ENCODE data around the gene SYT9. TPM values are rescaled to one million over a fixed set of nuclear protein-coding genes. Genes with fewer than 3 reads are reported as not detected.

Gene SYT9
- total RNA-seq, 1 donor from 2014 or later = 0.07 TPM

GRCh38 chr11:7423946-7424345 lies 172.2 kb downstream of the SYT9 start:
- Mint-ChIP-seq H3K4me1 (ENCODE audit: low read depth) (no peaks in the 10 kb centered on the region), H3K36me3 (ENCODE audit: low read depth) (no peaks in the 10 kb centered on the region), H3K27me3 (ENCODE audit: low read depth) (peaks cover 2% of the 10 kb centered on the region), H3K27ac (ENCODE audit: unreplicated experiment) (no peak overlapping the region), H3K9me3 (ENCODE audit: low read depth) (no peaks in the 10 kb centered on the region), H3K4me3 (ENCODE audit: unreplicated experiment) (no peak overlapping the region)
- no peak for DNase-seq (ENCODE audit: low spot score)
- TF ChIP-seq, protein P1, sequence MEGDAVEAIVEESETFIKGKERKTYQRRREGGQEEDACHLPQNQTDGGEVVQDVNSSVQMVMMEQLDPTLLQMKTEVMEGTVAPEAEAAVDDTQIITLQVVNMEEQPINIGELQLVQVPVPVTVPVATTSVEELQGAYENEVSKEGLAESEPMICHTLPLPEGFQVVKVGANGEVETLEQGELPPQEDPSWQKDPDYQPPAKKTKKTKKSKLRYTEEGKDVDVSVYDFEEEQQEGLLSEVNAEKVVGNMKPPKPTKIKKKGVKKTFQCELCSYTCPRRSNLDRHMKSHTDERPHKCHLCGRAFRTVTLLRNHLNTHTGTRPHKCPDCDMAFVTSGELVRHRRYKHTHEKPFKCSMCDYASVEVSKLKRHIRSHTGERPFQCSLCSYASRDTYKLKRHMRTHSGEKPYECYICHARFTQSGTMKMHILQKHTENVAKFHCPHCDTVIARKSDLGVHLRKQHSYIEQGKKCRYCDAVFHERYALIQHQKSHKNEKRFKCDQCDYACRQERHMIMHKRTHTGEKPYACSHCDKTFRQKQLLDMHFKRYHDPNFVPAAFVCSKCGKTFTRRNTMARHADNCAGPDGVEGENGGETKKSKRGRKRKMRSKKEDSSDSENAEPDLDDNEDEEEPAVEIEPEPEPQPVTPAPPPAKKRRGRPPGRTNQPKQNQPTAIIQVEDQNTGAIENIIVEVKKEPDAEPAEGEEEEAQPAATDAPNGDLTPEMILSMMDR (IDR thresholded peaks at IDR 0.05) = no peak

GRCh38 chr11:7427733-7428132 lies 176.0 kb downstream of the SYT9 start:
- Mint-ChIP-seq H3K27ac (ENCODE audit: unreplicated experiment) (no peak overlapping the region), H3K9me3 (ENCODE audit: low read depth) (peaks cover 6% of the 10 kb centered on the region), H3K4me1 (ENCODE audit: low read depth) (no peaks in the 10 kb centered on the region), H3K27me3 (ENCODE audit: low read depth) (peaks cover 2% of the 10 kb centered on the region), H3K36me3 (ENCODE audit: low read depth) (no peaks in the 10 kb centered on the region), H3K4me3 (ENCODE audit: unreplicated experiment) (no peak overlapping the region)
- no peak for DNase-seq (ENCODE audit: low spot score)
- TF ChIP-seq, protein P1 (IDR thresholded peaks at IDR 0.05) = no peak

GRCh38 chr11:7428196-7428595 lies 176.5 kb downstream of the SYT9 start:
- no peaks in the 10 kb centered on the region for H3K36me3 Mint-ChIP-seq (ENCODE audit: low read depth)
- H3K4me1 Mint-ChIP-seq (ENCODE audit: low read depth) = no peaks in the 10 kb centered on the region
- peaks cover 2% of the 10 kb centered on the region for H3K27me3 Mint-ChIP-seq (ENCODE audit: low read depth)
- no peak for DNase-seq (ENCODE audit: low spot score)
- no peak overlapping the region for H3K4me3 Mint-ChIP-seq (ENCODE audit: unreplicated experiment)
- H3K27ac Mint-ChIP-seq (ENCODE audit: unreplicated experiment) = no peak overlapping the region
- H3K9me3 Mint-ChIP-seq (ENCODE audit: low read depth) = peaks cover 6% of the 10 kb centered on the region
- TF ChIP-seq, protein P1 (IDR thresholded peaks at IDR 0.05) = no peak

DNA sequence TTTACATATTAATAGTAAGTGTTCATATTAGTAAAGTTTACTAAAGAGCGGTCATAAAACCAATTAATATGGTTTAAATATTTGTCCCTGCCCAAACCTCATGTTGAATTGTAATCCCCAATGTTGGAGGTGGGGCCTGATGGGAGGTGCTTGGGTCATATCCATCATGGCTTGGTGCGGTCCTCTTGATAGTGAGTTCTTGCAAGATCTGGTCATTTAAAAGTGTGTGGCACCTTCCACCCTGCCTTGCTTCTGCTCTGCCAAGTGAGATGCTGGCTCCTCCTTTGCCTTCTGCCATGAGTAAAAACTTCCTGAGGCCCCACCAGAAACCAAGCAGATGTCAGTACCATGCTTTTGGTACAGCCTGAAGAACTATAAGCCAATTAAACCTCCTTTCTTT lies 178.8 kb downstream of the SYT9 start:
- Mint-ChIP-seq H3K27ac (ENCODE audit: unreplicated experiment) (no peak overlapping the region), H3K36me3 (ENCODE audit: low read depth) (no peaks in the 10 kb centered on the region), H3K4me1 (ENCODE audit: low read depth) (no peaks in the 10 kb centered on the region), H3K9me3 (ENCODE audit: low read depth) (peaks cover 6% of the 10 kb centered on the region), H3K4me3 (ENCODE audit: unreplicated experiment) (no peak overlapping the region), H3K27me3 (ENCODE audit: low read depth) (peaks cover 2% of the 10 kb centered on the region)
- DNase-seq (ENCODE audit: low spot score) = no peak
- TF ChIP-seq, protein P1 (IDR thresholded peaks at IDR 0.05) = no peak

DNA sequence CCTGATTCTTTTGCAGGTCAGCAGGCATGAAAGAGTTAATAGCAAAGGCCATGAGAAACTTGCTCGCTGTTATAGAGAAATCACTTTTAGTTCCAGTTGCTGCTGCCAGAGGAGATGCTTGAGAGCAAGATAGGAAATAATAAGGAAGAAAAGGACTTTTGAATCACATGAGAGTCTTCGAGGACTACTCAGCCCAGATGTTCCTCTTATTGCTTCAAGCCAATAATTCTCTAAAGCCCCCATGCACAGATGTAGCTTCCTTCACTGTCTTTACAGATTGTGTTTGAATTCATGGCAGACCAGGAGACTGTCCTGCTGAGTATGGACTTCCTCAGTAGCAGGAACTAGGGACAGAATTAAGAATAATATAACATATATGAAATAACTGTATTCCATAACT lies 183.5 kb downstream of the SYT9 start:
- Mint-ChIP-seq H3K27me3 (ENCODE audit: low read depth) (peaks cover 5% of the 10 kb centered on the region), H3K4me1 (ENCODE audit: low read depth) (no peaks in the 10 kb centered on the region)
- TF ChIP-seq, protein P1 (IDR thresholded peaks at IDR 0.05) = no peak

More for the DNA sequence above, 183.5 kb downstream of the SYT9 start:
- no peak overlapping the region for H3K4me3 Mint-ChIP-seq (ENCODE audit: unreplicated experiment)
- H3K27ac Mint-ChIP-seq (ENCODE audit: unreplicated experiment) = no peak overlapping the region
- no peak for DNase-seq (ENCODE audit: low spot score)
- peaks cover 6% of the 10 kb centered on the region for H3K9me3 Mint-ChIP-seq (ENCODE audit: low read depth)
- no peaks in the 10 kb centered on the region for H3K36me3 Mint-ChIP-seq (ENCODE audit: low read depth)
